ENCODE measurements around the gene ATP9A. TPM values are rescaled to one million over a fixed set of nuclear protein-coding genes. Genes with fewer than 3 reads are reported as not detected.

The ATP9A gene
- polyA plus RNA-seq, 1 donor (not counting 4 experiments of a cell fraction or from before 2014, with no cell fraction given), result 5.8 TPM

GRCh38 chr20:51581571-51581970, 186.6 kb downstream of the ATP9A start:
- Histone ChIP-seq H3K79me2 (ENCODE audit: control insufficient read depth, insufficient read depth, low read length) (no peaks in the 10 kb centered on the region), H2AFZ (ENCODE audit: control insufficient read depth, low read length) (no peak overlapping the region), H3K27ac (ENCODE audit: control insufficient read depth, insufficient read depth, low read length) (no peak overlapping the region), H3K36me3 (ENCODE audit: control insufficient read depth in 2 of 2, extremely low read depth in 1 of 2, insufficient read depth in 2 of 2, low read length in 2 of 2) (no peaks in the 10 kb centered on the region), H3K9ac (ENCODE audit: control insufficient read depth, extremely low read depth, insufficient read depth, low read length) (no peak overlapping the region), H4K20me1 (ENCODE audit: control insufficient read depth, extremely low read depth, insufficient read depth, low read length) (no peaks in the 10 kb centered on the region), H3K9me1 (ENCODE audit: control insufficient read depth, extremely low read depth, insufficient read depth, low read length) (no peaks in the 10 kb centered on the region), H3K9me3 (ENCODE audit: control insufficient read depth, low read depth, low read length) (no peaks in the 10 kb centered on the region), H3K27me3 (ENCODE audit: control insufficient read depth, extremely low read depth, insufficient read depth, low read length) (no peaks in the 10 kb centered on the region), H3K4me1 (ENCODE audit: control insufficient read depth, extremely low read depth, insufficient read depth, low read length) (peaks cover 3% of the 10 kb centered on the region), H3K4me3 (ENCODE audit: control insufficient read depth in 2 of 3, extremely low read depth in 1 of 3, insufficient read depth in 2 of 3, low read depth in 1 of 3, low read length in 3 of 3) (no peak overlapping the region), H3K4me2 (ENCODE audit: control insufficient read depth, extremely low read depth, insufficient read depth, low read depth, low read length) (no peak overlapping the region)
- TF ChIP-seq, protein P1, sequence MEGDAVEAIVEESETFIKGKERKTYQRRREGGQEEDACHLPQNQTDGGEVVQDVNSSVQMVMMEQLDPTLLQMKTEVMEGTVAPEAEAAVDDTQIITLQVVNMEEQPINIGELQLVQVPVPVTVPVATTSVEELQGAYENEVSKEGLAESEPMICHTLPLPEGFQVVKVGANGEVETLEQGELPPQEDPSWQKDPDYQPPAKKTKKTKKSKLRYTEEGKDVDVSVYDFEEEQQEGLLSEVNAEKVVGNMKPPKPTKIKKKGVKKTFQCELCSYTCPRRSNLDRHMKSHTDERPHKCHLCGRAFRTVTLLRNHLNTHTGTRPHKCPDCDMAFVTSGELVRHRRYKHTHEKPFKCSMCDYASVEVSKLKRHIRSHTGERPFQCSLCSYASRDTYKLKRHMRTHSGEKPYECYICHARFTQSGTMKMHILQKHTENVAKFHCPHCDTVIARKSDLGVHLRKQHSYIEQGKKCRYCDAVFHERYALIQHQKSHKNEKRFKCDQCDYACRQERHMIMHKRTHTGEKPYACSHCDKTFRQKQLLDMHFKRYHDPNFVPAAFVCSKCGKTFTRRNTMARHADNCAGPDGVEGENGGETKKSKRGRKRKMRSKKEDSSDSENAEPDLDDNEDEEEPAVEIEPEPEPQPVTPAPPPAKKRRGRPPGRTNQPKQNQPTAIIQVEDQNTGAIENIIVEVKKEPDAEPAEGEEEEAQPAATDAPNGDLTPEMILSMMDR (optimal IDR thresholded peaks at IDR 0.05 in 1 of 3, IDR thresholded peaks at IDR 0.05 in 1 of 3, conservative IDR thresholded peaks at IDR 0.05 in 1 of 3; ENCODE audit: extremely low read depth in 1 of 3, insufficient read depth in 2 of 3, low read length in 3 of 3), result no peak
- TF ChIP-seq EZH2 (IDR thresholded peaks at IDR 0.05; ENCODE audit: low read length), result no peak
- DNase-seq (ENCODE audit: low read depth, low spot score) (no peak), FAIRE-seq (no peak)
- dilution Hi-C loops (cut with MboI; ENCODE audit: extremely low pct_ligation_motif_present, low sequenced_read_pairs), result no loop called here

DNA sequence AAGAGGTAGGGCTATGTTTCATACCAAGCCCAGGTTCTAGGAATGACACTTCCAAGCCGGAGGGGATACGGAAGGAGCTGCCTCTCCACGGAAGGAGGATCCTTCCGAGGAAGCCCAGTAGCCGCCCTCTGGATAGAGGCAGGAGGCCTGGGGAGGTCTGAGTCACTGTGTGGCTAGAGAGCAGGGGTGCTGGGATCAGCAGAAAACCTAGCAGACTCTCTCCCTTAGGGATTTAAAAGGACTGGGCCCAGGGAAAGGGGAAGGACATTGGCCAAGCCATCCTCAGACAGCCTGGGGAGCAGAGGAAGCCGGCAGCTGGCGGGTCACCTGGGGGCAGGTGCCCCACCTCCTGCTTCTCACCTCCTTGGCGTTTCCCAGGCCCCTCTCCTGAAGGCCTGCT, 189.1 kb downstream of the ATP9A start:
- H3K4me2 ChIP-seq (ENCODE audit: control insufficient read depth, extremely low read depth, insufficient read depth, low read depth, low read length), result no peak overlapping the region
- H3K9me3 ChIP-seq (ENCODE audit: control insufficient read depth, low read depth, low read length), result peaks cover 5% of the 10 kb centered on the region
- no peaks in the 10 kb centered on the region for H3K36me3 ChIP-seq (ENCODE audit: control insufficient read depth in 2 of 2, extremely low read depth in 1 of 2, insufficient read depth in 2 of 2, low read length in 2 of 2)
- FAIRE-seq (no peak), DNase-seq (ENCODE audit: low read depth, low spot score) (no peak)
- no peak for TF ChIP-seq EZH2 (IDR thresholded peaks at IDR 0.05; ENCODE audit: low read length)
- TF ChIP-seq, protein P1 (optimal IDR thresholded peaks at IDR 0.05 in 1 of 3, IDR thresholded peaks at IDR 0.05 in 1 of 3, conservative IDR thresholded peaks at IDR 0.05 in 1 of 3; ENCODE audit: extremely low read depth in 1 of 3, insufficient read depth in 2 of 3, low read length in 3 of 3), result no peak
- no peaks in the 10 kb centered on the region for H3K4me1 ChIP-seq (ENCODE audit: control insufficient read depth, extremely low read depth, insufficient read depth, low read length)
- dilution Hi-C loops (cut with MboI; ENCODE audit: extremely low pct_ligation_motif_present, low sequenced_read_pairs), result no loop called here
- H3K4me3 ChIP-seq (ENCODE audit: control insufficient read depth in 2 of 3, extremely low read depth in 1 of 3, insufficient read depth in 2 of 3, low read depth in 1 of 3, low read length in 3 of 3), result no peak overlapping the region
- H3K9me1 ChIP-seq (ENCODE audit: control insufficient read depth, extremely low read depth, insufficient read depth, low read length), result no peaks in the 10 kb centered on the region
- no peaks in the 10 kb centered on the region for H3K27me3 ChIP-seq (ENCODE audit: control insufficient read depth, extremely low read depth, insufficient read depth, low read length)
- no peak overlapping the region for H2AFZ ChIP-seq (ENCODE audit: control insufficient read depth, low read length)
- H3K9ac ChIP-seq (ENCODE audit: control insufficient read depth, extremely low read depth, insufficient read depth, low read length), result no peak overlapping the region
- no peaks in the 10 kb centered on the region for H3K79me2 ChIP-seq (ENCODE audit: control insufficient read depth, insufficient read depth, low read length)
- H3K27ac ChIP-seq (ENCODE audit: control insufficient read depth, insufficient read depth, low read length), result no peak overlapping the region
- no peaks in the 10 kb centered on the region for H4K20me1 ChIP-seq (ENCODE audit: control insufficient read depth, extremely low read depth, insufficient read depth, low read length)
